Gastrocnemius medialis (tissue), 4 donors: Measurements from ENCODE around the gene GNA15.

Source experiments
- POLR2A ChIP-seq, 2 donors: fragments of 450-650 bp; IDR thresholded peaks; one replicate each; pipeline ENCODE4 v1.6.1; 2017; ENCODE audit warnings: antibody characterized with exemption in 2 of 2, mild to moderate bottlenecking in 2 of 2, moderate library complexity in 2 of 2
- TF ChIP-seq, protein P1 (sequence below), 5 experiments: fragments of 450-650 bp in 3 of 5; fragments of 200-600 bp in 2 of 5; sonication (generic) in 2 of 5; IDR thresholded peaks in 4 of 5; conservative IDR thresholded peaks in 1 of 5; 1 replicate in 4 of 5; 2 replicates in 1 of 5; pipeline ENCODE4 v1.5.1; 2016 to 2019; ENCODE audit warnings: antibody characterized with exemption in 5 of 5, mild to moderate bottlenecking in 3 of 5, moderate library complexity in 3 of 5

DNA sequence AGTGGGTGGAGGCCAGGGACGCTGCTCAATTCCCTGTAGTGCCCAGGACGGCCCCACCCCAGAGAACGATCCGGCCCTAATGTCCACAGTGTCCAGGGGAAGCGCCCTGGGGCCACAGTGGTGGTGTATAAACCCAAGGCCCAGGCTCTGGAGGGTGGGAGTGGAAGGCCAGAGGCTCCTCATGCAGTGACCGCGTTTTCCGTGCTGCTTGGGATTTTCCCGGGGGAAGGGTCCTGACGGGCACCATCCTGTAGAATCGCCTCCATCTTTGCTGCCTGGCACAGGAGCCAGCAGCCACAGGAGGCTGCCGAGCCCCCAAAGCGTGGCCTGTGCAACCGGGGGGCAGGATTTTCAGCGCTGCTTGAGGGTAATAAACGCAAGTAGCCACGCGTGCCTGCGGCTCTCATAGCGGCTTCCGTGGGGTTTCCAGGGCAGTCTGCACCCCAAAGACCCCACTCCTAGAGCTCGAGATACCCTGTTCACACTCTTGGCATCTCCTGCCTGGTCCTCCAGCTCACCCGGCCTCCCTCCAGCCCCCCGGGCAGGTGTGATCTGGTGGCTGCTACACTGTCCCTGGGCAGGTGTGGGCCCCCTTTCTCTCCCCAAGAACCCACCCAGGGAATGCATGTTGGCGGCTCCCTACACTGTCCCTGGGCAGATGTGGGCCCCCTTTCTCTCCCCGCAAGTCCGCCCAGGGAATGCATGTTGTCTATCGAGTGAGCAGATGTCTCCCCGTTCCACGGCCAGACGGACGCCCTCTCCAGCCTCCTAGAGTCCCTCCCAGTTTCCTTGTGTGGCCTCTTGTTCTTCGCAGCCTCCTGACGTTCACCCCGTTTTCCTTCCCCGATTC is 52.1 kb downstream of the GNA15 start:
- TF ChIP-seq, protein P1, sequence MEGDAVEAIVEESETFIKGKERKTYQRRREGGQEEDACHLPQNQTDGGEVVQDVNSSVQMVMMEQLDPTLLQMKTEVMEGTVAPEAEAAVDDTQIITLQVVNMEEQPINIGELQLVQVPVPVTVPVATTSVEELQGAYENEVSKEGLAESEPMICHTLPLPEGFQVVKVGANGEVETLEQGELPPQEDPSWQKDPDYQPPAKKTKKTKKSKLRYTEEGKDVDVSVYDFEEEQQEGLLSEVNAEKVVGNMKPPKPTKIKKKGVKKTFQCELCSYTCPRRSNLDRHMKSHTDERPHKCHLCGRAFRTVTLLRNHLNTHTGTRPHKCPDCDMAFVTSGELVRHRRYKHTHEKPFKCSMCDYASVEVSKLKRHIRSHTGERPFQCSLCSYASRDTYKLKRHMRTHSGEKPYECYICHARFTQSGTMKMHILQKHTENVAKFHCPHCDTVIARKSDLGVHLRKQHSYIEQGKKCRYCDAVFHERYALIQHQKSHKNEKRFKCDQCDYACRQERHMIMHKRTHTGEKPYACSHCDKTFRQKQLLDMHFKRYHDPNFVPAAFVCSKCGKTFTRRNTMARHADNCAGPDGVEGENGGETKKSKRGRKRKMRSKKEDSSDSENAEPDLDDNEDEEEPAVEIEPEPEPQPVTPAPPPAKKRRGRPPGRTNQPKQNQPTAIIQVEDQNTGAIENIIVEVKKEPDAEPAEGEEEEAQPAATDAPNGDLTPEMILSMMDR (IDR thresholded peaks at IDR 0.05 in 4 of 5, conservative IDR thresholded peaks at IDR 0.05 in 1 of 5): no peak
- no peak for TF ChIP-seq POLR2A (IDR thresholded peaks at IDR 0.05)
